ENCODE measurements around the gene MAPKAPK2. TPM values are rescaled to one million over a fixed set of nuclear protein-coding genes. Genes with fewer than 3 reads are reported as not detected.

MAPKAPK2 gene
- total RNA-seq, 1 donor from 2014 or later: 87.9 TPM

DNA sequence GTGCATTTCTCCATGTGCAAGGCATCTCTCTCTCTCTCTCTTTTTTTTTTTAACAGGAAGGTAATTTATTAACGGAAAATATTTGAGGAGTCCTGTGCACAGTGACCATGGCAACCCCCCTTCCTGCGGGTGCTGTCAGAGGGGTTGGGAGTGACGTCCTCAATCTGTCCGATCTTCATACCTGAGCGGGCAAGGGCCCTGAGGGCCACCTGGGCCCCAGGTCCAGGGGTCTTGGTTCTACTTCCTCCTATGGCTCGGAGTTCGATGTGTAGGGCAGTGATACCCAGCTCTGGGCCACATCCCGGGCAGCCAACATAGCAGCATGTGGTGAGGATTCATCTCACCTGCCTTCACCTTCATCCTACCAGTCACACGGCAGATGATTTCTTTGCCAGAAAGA lies 11.0 kb downstream of the MAPKAPK2 start:
- no peak for DNase-seq (ENCODE audit: low spot score)
- TF ChIP-seq, protein P1, sequence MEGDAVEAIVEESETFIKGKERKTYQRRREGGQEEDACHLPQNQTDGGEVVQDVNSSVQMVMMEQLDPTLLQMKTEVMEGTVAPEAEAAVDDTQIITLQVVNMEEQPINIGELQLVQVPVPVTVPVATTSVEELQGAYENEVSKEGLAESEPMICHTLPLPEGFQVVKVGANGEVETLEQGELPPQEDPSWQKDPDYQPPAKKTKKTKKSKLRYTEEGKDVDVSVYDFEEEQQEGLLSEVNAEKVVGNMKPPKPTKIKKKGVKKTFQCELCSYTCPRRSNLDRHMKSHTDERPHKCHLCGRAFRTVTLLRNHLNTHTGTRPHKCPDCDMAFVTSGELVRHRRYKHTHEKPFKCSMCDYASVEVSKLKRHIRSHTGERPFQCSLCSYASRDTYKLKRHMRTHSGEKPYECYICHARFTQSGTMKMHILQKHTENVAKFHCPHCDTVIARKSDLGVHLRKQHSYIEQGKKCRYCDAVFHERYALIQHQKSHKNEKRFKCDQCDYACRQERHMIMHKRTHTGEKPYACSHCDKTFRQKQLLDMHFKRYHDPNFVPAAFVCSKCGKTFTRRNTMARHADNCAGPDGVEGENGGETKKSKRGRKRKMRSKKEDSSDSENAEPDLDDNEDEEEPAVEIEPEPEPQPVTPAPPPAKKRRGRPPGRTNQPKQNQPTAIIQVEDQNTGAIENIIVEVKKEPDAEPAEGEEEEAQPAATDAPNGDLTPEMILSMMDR (IDR thresholded peaks at IDR 0.05): no peak
- Mint-ChIP-seq H3K4me3 (ENCODE audit: unreplicated experiment) (no peak overlapping the region), H3K36me3 (ENCODE audit: low read depth) (peaks cover 4% of the 10 kb centered on the region), H3K27ac (ENCODE audit: unreplicated experiment) (peak overlapping the region; percentile 42), H3K27me3 (ENCODE audit: low read depth) (no peaks in the 10 kb centered on the region), H3K9me3 (ENCODE audit: low read depth) (no peaks in the 10 kb centered on the region), H3K4me1 (ENCODE audit: low read depth) (peaks cover 71% of the 10 kb centered on the region)

DNA sequence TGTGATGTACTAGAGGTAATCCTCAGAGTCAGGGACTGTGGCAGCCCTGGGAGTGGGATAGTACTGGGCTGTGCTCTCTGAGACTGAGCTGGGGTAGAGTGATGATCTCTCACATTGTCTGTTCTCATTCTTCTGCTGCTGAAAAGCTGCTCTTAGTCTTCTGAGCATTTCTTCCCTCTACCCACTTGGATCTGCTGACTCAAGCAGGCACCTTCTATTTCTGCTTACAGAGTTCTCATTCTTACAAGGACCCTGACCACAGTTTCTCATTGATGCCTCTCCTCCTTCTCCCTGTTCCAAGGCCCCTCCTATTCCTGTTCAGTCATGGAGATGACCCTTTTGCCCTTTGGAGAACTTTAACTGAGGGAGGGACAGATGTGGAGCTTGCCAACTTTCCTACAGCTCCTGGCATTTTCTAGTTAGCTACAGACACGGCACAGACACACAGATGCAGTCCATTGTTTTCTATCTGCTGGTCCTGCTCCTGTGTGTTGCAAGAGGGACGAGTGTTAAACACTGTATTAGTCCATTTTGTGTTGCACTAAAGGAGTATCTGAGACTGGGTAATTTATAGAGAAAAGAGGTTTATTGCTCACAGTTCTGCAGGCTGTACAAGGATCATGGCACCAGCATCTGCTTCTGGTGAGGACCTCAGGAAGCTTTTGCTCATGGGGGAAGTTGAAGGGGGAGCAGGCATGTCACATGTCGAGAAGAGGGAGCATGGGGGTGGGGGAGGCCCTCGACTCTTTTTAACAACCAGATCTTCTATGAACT lies 12.3 kb downstream of the MAPKAPK2 start:
- H3K27me3 Mint-ChIP-seq (ENCODE audit: low read depth): no peaks in the 10 kb centered on the region
- H3K27ac Mint-ChIP-seq (ENCODE audit: unreplicated experiment): no peak overlapping the region

DNA sequence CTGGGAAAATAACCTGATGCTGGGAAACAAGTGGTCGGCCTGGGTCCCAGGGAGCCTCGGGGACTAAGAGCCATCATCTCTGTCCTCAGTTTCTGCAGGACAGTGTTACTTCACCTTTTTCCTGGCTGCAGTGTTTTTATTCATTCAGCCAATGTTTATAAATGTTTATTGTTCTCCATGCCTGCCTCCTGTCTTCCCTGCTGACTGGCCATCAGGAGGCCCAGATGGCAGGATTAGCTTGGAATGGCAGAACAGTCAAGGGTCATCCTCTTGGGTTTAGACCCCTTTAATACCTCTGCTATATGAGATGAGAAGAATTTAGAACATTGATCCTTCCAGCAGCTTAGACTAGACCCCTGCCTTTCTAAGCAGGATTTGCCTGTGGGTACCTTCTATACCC lies 13.3 kb downstream of the MAPKAPK2 start:
- Mint-ChIP-seq H3K9me3 (ENCODE audit: low read depth) (no peaks in the 10 kb centered on the region), H3K36me3 (ENCODE audit: low read depth) (peaks cover 4% of the 10 kb centered on the region), H3K4me1 (ENCODE audit: low read depth) (peaks cover 61% of the 10 kb centered on the region), H3K4me3 (ENCODE audit: unreplicated experiment) (no peak overlapping the region), H3K27ac (ENCODE audit: unreplicated experiment) (no peak overlapping the region), H3K27me3 (ENCODE audit: low read depth) (no peaks in the 10 kb centered on the region)
- TF ChIP-seq, protein P1 (IDR thresholded peaks at IDR 0.05): no peak
- no peak for DNase-seq (ENCODE audit: low spot score)

More for the DNA sequence above, 12.3 kb downstream of the MAPKAPK2 start:
- no peaks in the 10 kb centered on the region for H3K9me3 Mint-ChIP-seq (ENCODE audit: low read depth)
- peaks cover 63% of the 10 kb centered on the region for H3K4me1 Mint-ChIP-seq (ENCODE audit: low read depth)
- no peak for DNase-seq (ENCODE audit: low spot score)
- H3K4me3 Mint-ChIP-seq (ENCODE audit: unreplicated experiment): no peak overlapping the region
- TF ChIP-seq, protein P1 (IDR thresholded peaks at IDR 0.05): no peak
- H3K36me3 Mint-ChIP-seq (ENCODE audit: low read depth): peaks cover 4% of the 10 kb centered on the region

DNA sequence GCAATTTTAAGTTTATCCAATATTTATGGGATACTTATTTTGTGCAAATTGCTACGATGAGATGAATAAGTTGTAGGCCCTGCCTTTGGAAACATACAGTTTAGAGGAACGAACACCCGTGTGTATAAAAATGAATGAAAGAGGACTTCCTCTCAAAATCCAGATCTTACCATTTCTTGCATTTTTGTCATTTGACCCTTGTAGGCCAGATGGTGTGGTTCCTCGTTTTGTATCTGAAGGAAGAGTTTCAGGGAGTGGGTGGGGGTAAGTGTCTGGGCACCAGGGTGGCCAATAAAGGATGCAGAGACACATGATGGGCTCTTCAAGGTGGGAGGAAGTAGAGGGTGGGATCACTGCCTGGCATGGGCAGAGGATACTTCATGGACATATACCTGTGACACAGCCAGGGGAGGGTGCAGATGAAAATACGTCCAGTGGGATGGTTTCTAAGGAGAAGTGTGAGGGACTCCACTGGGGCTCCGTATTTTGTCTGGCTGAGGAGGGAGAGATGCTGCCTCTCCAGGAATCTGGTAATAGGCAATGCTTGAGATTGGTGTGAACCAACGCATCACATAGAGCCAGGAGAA lies 14.4 kb downstream of the MAPKAPK2 start:
- Mint-ChIP-seq H3K4me3 (ENCODE audit: unreplicated experiment) (no peak overlapping the region), H3K4me1 (ENCODE audit: low read depth) (peaks cover 58% of the 10 kb centered on the region), H3K36me3 (ENCODE audit: low read depth) (peaks cover 4% of the 10 kb centered on the region), H3K9me3 (ENCODE audit: low read depth) (no peaks in the 10 kb centered on the region), H3K27ac (ENCODE audit: unreplicated experiment) (no peak overlapping the region), H3K27me3 (ENCODE audit: low read depth) (no peaks in the 10 kb centered on the region)
- no peak for DNase-seq (ENCODE audit: low spot score)
- TF ChIP-seq, protein P1 (IDR thresholded peaks at IDR 0.05): no peak

DNA sequence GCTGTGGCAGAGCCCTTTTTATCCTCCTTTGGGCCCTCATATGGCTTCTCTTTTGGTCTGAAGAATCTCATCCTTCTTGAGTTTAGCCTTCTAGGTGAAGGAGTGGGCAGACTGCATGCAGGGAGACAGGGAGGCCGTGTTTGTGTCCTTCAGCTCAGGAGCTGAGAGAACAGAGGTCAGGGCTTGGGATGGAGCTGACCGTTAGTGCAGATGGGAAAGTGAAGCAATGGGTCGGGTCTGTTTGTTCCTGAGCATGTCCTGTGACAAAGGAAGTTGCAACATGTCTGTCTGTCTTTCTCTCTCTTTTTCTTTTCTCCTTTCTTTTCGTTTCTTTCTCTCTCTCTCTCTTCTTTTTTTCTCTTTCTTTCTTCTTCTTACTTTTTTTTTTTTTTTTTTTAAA lies 14.9 kb downstream of the MAPKAPK2 start:
- Mint-ChIP-seq H3K9me3 (ENCODE audit: low read depth) (no peaks in the 10 kb centered on the region), H3K4me1 (ENCODE audit: low read depth) (peaks cover 58% of the 10 kb centered on the region), H3K27me3 (ENCODE audit: low read depth) (no peaks in the 10 kb centered on the region), H3K27ac (ENCODE audit: unreplicated experiment) (no peak overlapping the region), H3K36me3 (ENCODE audit: low read depth) (peaks cover 4% of the 10 kb centered on the region), H3K4me3 (ENCODE audit: unreplicated experiment) (no peak overlapping the region)
- no peak for DNase-seq (ENCODE audit: low spot score)
- TF ChIP-seq, protein P1 (IDR thresholded peaks at IDR 0.05): no peak

Data from chondrocyte (in vitro differentiated cells).